CD4-positive, alpha-beta T cell treated with Interleukin-17A for 1 hour (primary cell): ENCODE results near the gene AKT2.
A peak's percentile ranks its signal among the peaks of the same experiment; 100 is the strongest.
"Not testable (repeated sequence)": the region's sequence is repeated elsewhere in the genome, so short reads cannot be mapped to it uniquely, and the experiment has no call there.

Experiments used
- DNase-seq: peaks from one replicate; pipeline ENCODE4 v3.0.0-alpha.2; 2020

Gene AKT2

GRCh38 chr19:40284501-40285352, at the start of gene AKT2:
Gene AKT2 (minus strand): TSS chr19:40285345. CDS start chr19:40265267, 20,078 bp downstream.
- peak; percentile 86 for DNase-seq

- not testable (repeated sequence) for DNase-seq
These were observed 47.9 kb upstream of the AKT2 start for GRCh38 chr19:40333083-40333482.

GRCh38 chr19:40332669-40333068, 47.5 kb upstream of the AKT2 start:
- DNase-seq, result no peak

GRCh38 chr19:40331052-40331451, 45.9 kb upstream of the AKT2 start:
- no peak for DNase-seq

GRCh38 chr19:40326201-40326600, 41.1 kb upstream of the AKT2 start:
- DNase-seq, result no peak

GRCh38 chr19:40323705-40324104, 38.6 kb upstream of the AKT2 start:
- DNase-seq, result no peak

- DNase-seq, result no peak
These were observed 37.9 kb upstream of the AKT2 start for GRCh38 chr19:40322951-40323615.

GRCh38 chr19:40322271-40322610, 37.1 kb upstream of the AKT2 start:
- no peak for DNase-seq

- DNase-seq, result no peak
These were observed 36.6 kb upstream of the AKT2 start for GRCh38 chr19:40321566-40322270.

DNA sequence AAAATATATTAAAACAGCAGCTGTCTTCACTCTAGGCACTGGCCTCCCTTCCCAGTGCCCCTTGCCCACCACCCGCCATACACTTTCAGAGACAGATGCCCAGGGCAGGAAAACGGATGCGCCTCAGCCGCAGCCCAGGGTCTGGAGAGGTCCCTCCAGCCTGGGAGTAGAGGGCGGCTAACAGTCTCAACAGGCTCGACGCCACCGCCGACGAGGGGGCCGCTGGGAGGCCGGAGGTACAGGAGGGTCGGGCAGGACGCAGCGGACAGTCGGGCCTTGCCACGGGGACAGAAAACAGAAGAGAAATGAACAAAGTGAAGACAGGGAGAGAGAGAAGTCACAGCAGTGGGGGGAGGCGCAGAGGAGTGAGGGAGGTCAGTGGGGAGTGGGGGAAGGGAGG, 35.9 kb upstream of the AKT2 start:
- no peak for DNase-seq

GRCh38 chr19:40320558-40320935, 35.4 kb upstream of the AKT2 start:
- DNase-seq, result no peak

DNA sequence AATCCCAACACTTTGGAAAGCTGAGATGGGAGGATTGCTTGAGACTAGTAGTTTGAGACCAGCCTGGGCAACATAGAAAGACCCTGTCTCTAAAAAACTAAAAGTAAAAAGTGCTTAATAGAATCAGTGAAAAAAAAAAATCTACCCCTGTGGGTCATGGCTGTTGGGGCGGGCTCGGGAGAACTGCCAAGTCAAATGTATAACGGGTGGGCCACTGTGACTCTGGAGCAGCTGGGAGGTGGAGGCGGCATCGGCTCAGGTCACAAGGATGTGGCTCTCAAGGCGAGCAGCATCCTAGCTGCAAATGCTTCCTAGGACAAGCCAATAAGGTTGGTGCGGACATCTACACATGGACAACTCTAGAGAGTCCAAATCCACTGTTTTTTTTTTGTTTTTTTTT, 32.2 kb upstream of the AKT2 start:
- DNase-seq, result no peak

DNA sequence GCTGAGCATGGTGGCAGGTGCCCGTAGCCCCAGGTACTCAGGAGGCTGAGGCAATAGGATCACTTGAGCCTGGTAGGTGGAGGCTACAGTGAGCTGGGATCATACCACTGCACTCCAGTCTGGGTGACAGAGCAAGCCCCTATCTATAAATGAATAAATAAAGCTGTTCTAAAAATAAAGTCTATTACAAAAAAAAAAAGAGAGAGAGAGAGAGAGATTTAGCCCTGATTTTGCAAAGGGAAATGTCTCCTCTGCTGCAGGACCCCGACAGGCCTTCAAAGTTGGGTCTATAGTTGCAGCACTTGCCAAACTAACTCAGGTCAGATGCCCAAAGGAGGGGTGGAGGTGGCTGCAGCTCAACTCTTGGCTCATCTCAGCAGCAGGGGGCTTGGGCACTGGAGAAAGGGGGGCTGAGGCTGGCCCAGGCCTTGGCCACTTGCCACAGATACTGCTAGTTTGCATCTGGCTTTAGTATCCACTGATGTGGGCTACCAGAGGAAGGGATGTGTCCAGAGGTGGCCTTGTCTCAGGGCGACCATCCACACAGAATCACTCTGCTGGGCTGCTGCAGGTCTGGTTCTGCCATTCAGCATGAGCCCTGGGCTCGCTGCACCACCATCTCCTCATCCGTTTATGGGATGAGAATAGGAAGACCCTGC, 30.8 kb upstream of the AKT2 start:
- no peak for DNase-seq

DNA sequence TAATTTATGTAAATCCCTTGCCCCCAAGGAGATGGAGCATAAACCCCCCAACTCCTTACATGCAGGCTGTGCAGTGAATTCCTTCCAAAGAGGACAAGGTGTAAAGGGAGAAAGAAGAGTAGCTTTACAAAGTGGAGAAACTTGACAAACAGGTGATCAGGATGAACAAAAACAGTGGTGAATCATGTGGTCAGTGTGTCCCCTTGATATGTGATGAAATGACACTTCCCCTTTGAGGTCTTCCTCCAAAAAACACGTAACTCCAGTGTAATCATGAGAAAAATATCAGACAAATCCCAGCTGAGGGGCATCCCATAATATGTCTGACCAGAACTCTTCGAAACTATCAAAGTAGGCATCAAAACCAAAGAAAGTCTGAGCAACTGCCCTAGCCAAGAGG, 29.5 kb upstream of the AKT2 start:
- no peak for DNase-seq

DNA sequence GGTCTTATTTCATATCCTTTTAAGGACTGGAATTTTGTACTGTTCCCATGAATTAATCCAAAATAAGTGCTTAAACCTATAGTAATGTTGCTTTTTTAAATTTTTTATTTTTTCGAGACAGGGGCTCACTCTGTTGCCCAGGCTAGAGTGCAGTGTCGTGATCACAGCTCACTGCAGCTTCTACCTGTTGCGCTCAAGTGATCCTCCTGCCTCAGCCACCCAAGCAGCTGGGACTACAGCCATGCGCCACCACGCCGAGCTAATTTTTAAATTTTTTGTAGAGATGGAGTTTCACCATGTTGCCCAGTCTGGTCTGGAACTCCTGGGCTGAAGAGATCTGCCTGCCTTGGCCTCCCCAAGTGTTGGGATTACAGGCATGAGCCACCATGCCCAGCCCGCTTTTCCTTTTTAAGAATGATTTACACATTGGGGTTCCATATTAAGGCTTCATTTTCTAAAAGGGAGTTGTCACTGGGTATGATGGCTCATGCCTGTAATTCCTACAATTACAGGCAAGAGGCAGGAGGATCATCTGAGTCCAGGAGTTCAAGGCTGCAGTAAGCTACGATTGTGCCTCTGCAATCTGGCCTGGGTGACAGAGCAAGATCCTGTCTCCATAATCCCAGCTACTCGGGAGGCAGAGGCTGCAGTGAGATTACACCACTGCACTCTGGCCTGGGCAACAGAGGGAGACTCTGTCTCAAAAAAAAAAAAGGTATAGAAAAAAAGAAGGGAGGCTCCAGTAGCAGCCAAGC, 28.3 kb upstream of the AKT2 start:
- DNase-seq, result no peak

DNA sequence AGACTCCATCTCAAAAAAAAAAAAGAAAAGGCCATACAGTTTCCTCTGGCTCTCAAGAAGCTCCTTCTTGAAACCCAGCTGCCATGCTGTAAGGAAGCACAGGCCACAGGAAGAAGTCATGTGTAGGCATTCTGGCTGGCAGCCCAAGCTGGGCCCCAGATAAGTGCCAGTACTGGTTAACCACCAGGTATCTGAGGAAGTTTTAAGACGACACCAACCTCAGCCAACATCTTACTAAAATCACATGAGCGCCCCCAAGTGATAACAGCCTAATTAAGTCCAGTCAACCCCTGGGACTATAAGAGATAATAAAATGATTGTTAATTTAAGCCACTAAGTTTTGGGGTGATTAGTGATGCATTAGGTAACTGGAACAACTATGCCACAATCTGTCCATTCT, 27.4 kb upstream of the AKT2 start:
- DNase-seq, result no peak

- DNase-seq, result no peak
These were observed 24.5 kb upstream of the AKT2 start for GRCh38 chr19:40309666-40310065.

DNA sequence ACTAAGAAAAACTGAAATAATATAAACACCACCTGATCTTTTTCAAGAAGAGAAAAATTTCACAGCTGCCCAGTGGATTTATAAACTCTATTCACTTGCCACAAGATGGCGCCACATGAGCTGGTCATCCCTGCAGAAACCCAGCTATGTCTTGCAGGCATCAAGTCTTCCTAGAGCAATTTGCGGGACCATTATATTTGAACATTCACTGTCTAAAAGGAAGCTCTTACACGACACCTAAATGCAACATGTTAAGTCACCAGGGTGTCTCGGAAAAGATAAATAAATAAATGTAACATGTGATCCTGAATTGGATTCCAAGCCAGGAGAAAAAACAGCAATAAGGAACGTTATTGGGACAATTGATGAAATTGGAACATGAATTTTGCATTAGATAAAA, 20.3 kb upstream of the AKT2 start:
- DNase-seq, result peak; percentile 78

DNA sequence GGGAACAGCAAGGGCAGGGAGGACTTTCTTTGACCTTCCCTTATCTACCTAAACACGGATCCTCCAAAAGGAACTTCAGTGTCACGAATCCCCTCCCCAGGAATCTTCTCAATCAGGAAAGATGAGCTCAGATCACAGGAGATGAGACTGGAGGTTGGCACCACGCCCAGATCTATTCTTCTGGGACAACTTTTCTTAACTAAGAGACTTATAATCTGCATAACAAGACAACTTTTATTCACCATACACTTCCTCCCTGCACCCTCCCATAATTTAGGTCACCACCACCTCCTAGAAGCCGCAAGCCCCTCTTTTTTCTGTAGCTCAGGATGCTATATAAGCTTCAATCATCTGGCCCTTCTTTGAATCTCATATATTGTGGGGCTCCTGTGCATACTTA, 19.2 kb upstream of the AKT2 start:
- DNase-seq, result no peak

- no peak for DNase-seq
These were observed 18.6 kb upstream of the AKT2 start for GRCh38 chr19:40303765-40304164.

- no peak for DNase-seq
These were observed 17.3 kb upstream of the AKT2 start for GRCh38 chr19:40302224-40303011.

DNA sequence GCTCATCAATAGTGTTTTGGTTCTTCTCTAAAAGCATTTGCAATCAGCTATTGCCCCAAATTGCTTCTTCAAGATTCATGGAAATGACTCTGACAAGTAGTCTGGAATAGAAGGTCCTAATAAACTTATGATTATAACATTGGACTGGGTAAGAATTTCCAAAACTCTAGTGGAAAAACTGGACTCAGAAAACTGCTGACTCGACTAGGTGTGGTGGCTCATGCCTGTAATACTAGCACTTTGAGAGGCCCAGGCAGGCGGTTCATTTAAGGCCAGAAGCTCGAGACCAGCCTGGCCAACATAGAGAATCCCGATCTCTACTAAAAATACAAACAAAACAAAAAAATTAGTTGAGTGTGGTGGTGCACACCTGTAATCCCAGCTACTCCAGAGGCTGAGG, 15.5 kb upstream of the AKT2 start:
- DNase-seq, result no peak
